GM21390 (cell line): Measurements from ENCODE around the gene HTR4.

Experiments used
- ATAC-seq: cut with Tn5 transposase; IDR thresholded peaks from one replicate; pipeline ENCODE4 v1.9.1; 2021; ENCODE audit not compliant: unreplicated experiment

HTR4 gene

GRCh38 chr5:148665431-148665830, 11.1 kb upstream of the HTR4 start:
- ATAC-seq: no peak

- no peak for ATAC-seq
Measured at GRCh38 chr5:148663509-148663908, 9.2 kb upstream of the HTR4 start.

GRCh38 chr5:148660346-148660660, 6.0 kb upstream of the HTR4 start:
- no peak for ATAC-seq

GRCh38 chr5:148659641-148660345, 5.5 kb upstream of the HTR4 start:
- no peak for ATAC-seq

GRCh38 chr5:148653291-148653835, 964 bp downstream of the HTR4 start:
- ATAC-seq: no peak

- no peak for ATAC-seq
Measured at GRCh38 chr5:148651528-148651927, 2.8 kb downstream of the HTR4 start.

GRCh38 chr5:148645527-148645926, 8.8 kb downstream of the HTR4 start:
- ATAC-seq: no peak

- no peak for ATAC-seq
Measured at GRCh38 chr5:148641735-148642134, 12.6 kb downstream of the HTR4 start.

GRCh38 chr5:148640471-148640870, 13.9 kb downstream of the HTR4 start:
- no peak for ATAC-seq

- no peak for ATAC-seq
Measured at GRCh38 chr5:148639081-148639480, 15.2 kb downstream of the HTR4 start.

GRCh38 chr5:148636353-148636752, 18.0 kb downstream of the HTR4 start:
- ATAC-seq: no peak

GRCh38 chr5:148635321-148636083, 18.8 kb downstream of the HTR4 start:
- ATAC-seq: no peak

GRCh38 chr5:148633067-148633377, 21.3 kb downstream of the HTR4 start:
- ATAC-seq: no peak

GRCh38 chr5:148632255-148633066, 21.9 kb downstream of the HTR4 start:
- ATAC-seq: no peak

- ATAC-seq: no peak
Measured at GRCh38 chr5:148626986-148627385, 27.3 kb downstream of the HTR4 start.

- ATAC-seq: no peak
Measured at GRCh38 chr5:148626081-148626613, 28.2 kb downstream of the HTR4 start.

- ATAC-seq: no peak
Measured at GRCh38 chr5:148625250-148625649, 29.1 kb downstream of the HTR4 start.

- ATAC-seq: no peak
Measured at GRCh38 chr5:148623741-148624140, 30.6 kb downstream of the HTR4 start.

- ATAC-seq: no peak
Measured at GRCh38 chr5:148623101-148623500, 31.2 kb downstream of the HTR4 start.

GRCh38 chr5:148620696-148621095, 33.6 kb downstream of the HTR4 start:
- ATAC-seq: no peak

GRCh38 chr5:148620091-148620490, 34.2 kb downstream of the HTR4 start:
- ATAC-seq: no peak
